ENCODE data around the gene SDR9C7. TPM values are rescaled to one million over a fixed set of nuclear protein-coding genes. Genes with fewer than 3 reads are reported as not detected.

The SDR9C7 gene
- total RNA-seq, 1 donor from 2014 or later: not detected

GRCh38 chr12:56953314-56953713 lies 19.1 kb upstream of the SDR9C7 start:
- no peak for DNase-seq (ENCODE audit: low spot score, unreplicated experiment)
- Mint-ChIP-seq H3K27me3 (no peaks in the 10 kb centered on the region), H3K4me1 (ENCODE audit: low read depth) (no peaks in the 10 kb centered on the region), H3K36me3 (ENCODE audit: insufficient read depth) (no peaks in the 10 kb centered on the region), H3K4me3 (ENCODE audit: low read depth) (no peak overlapping the region), H3K27ac (no peak overlapping the region), H3K9me3 (ENCODE audit: low read depth) (no peaks in the 10 kb centered on the region)
- TF ChIP-seq, protein P1, sequence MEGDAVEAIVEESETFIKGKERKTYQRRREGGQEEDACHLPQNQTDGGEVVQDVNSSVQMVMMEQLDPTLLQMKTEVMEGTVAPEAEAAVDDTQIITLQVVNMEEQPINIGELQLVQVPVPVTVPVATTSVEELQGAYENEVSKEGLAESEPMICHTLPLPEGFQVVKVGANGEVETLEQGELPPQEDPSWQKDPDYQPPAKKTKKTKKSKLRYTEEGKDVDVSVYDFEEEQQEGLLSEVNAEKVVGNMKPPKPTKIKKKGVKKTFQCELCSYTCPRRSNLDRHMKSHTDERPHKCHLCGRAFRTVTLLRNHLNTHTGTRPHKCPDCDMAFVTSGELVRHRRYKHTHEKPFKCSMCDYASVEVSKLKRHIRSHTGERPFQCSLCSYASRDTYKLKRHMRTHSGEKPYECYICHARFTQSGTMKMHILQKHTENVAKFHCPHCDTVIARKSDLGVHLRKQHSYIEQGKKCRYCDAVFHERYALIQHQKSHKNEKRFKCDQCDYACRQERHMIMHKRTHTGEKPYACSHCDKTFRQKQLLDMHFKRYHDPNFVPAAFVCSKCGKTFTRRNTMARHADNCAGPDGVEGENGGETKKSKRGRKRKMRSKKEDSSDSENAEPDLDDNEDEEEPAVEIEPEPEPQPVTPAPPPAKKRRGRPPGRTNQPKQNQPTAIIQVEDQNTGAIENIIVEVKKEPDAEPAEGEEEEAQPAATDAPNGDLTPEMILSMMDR (IDR thresholded peaks at IDR 0.05; ENCODE audit: unreplicated experiment): no peak

GRCh38 chr12:56951582-56952339 lies 17.6 kb upstream of the SDR9C7 start:
- TF ChIP-seq, protein P1 (IDR thresholded peaks at IDR 0.05; ENCODE audit: unreplicated experiment): no peak
- Mint-ChIP-seq H3K27ac (no peak overlapping the region), H3K4me3 (ENCODE audit: low read depth) (no peak overlapping the region), H3K36me3 (ENCODE audit: insufficient read depth) (peaks cover 1% of the 10 kb centered on the region), H3K9me3 (ENCODE audit: low read depth) (peaks cover 4% of the 10 kb centered on the region), H3K4me1 (ENCODE audit: low read depth) (no peaks in the 10 kb centered on the region), H3K27me3 (no peaks in the 10 kb centered on the region)
- DNase-seq (ENCODE audit: low spot score, unreplicated experiment): no peak

GRCh38 chr12:56948881-56949280 lies 14.7 kb upstream of the SDR9C7 start:
- TF ChIP-seq, protein P1 (IDR thresholded peaks at IDR 0.05; ENCODE audit: unreplicated experiment): no peak
- H3K9me3 Mint-ChIP-seq (ENCODE audit: low read depth): peaks cover 28% of the 10 kb centered on the region
- H3K4me1 Mint-ChIP-seq (ENCODE audit: low read depth): no peaks in the 10 kb centered on the region
- H3K4me3 Mint-ChIP-seq (ENCODE audit: low read depth): no peak overlapping the region
- H3K36me3 Mint-ChIP-seq (ENCODE audit: insufficient read depth): peaks cover 1% of the 10 kb centered on the region
- no peak for DNase-seq (ENCODE audit: low spot score, unreplicated experiment)
- no peaks in the 10 kb centered on the region for H3K27me3 Mint-ChIP-seq
- H3K27ac Mint-ChIP-seq: no peak overlapping the region

- Mint-ChIP-seq H3K27me3 (no peaks in the 10 kb centered on the region), H3K27ac (no peak overlapping the region), H3K9me3 (ENCODE audit: low read depth) (peaks cover 32% of the 10 kb centered on the region), H3K4me1 (ENCODE audit: low read depth) (no peaks in the 10 kb centered on the region), H3K36me3 (ENCODE audit: insufficient read depth) (peaks cover 1% of the 10 kb centered on the region), H3K4me3 (ENCODE audit: low read depth) (no peak overlapping the region)
- no peak for DNase-seq (ENCODE audit: low spot score, unreplicated experiment)
- TF ChIP-seq, protein P1 (IDR thresholded peaks at IDR 0.05; ENCODE audit: unreplicated experiment): no peak
These were observed 14.2 kb upstream of the SDR9C7 start for GRCh38 chr12:56948457-56948777.

GRCh38 chr12:56947633-56948456 lies 13.6 kb upstream of the SDR9C7 start:
- TF ChIP-seq, protein P1 (IDR thresholded peaks at IDR 0.05; ENCODE audit: unreplicated experiment): no peak
- H3K27me3 Mint-ChIP-seq: no peaks in the 10 kb centered on the region
- H3K36me3 Mint-ChIP-seq (ENCODE audit: insufficient read depth): peaks cover 1% of the 10 kb centered on the region

More at GRCh38 chr12:56947633-56948456, 13.6 kb upstream of the SDR9C7 start:
- Mint-ChIP-seq H3K4me1 (ENCODE audit: low read depth) (no peaks in the 10 kb centered on the region), H3K9me3 (ENCODE audit: low read depth) (peaks cover 34% of the 10 kb centered on the region), H3K4me3 (ENCODE audit: low read depth) (no peak overlapping the region), H3K27ac (no peak overlapping the region)
- DNase-seq (ENCODE audit: low spot score, unreplicated experiment): no peak
